GM12878 (cell line): ENCODE measurements around the gene METAP1D. TPM values are rescaled to one million over a fixed set of nuclear protein-coding genes. Genes with fewer than 3 reads are reported as not detected.

Experiments
- BACH1 ChIP-seq: fragments of 450-650 bp; IDR thresholded peaks from 2 replicates; pipeline ENCODE4 v1.6.1; 2017; ENCODE audit warnings: mild to moderate bottlenecking, borderline replicate concordance
- CREB1 ChIP-seq: IDR thresholded peaks from 2 replicates; pipeline ENCODE4 v1.6.1; 2012; ENCODE audit warnings: low read depth, mild to moderate bottlenecking, inconsistent platforms
- ETV6 ChIP-seq, 2 experiments: fragments of 450-650 bp in 1 of 2; IDR thresholded peaks in 1 of 2; conservative IDR thresholded peaks in 1 of 2; 2 replicates each; pipeline ENCODE4 v1.6.1; 2014; ENCODE audit warnings: antibody characterized with exemption in 1 of 2, borderline replicate concordance in 1 of 2, low read depth in 1 of 2, mild to moderate bottlenecking in 1 of 2, moderate library complexity in 1 of 2
- FOXM1 ChIP-seq: IDR thresholded peaks from 2 replicates; pipeline ENCODE4 v1.6.1; 2012; ENCODE audit warnings: low read depth, mild to moderate bottlenecking, inconsistent platforms, low read length, moderate library complexity
- GATAD2B ChIP-seq: fragments of 450-650 bp; conservative IDR thresholded peaks from 2 replicates; pipeline ENCODE4 v1.6.1; 2017; ENCODE audit warnings: low read depth, mild to moderate bottlenecking, moderate library complexity
- HDAC6 ChIP-seq: fragments of 200-600 bp; sonication (generic); IDR thresholded peaks from one replicate; pipeline ENCODE4 v1.8.0; 2017; ENCODE audit warnings: antibody characterized with exemption; ENCODE audit not compliant: unreplicated experiment
- MYC ChIP-seq: IDR thresholded peaks from 2 replicates; pipeline ENCODE4 v1.6.1; 2011; ENCODE audit warnings: mild to moderate bottlenecking, low read length, moderate library complexity, inconsistent platforms; ENCODE audit not compliant: insufficient read depth, insufficient replicate concordance, insufficient read length, severe bottlenecking
- NFXL1 ChIP-seq: fragments of 450-650 bp; IDR thresholded peaks from 2 replicates; pipeline ENCODE4 v1.6.1; 2017; ENCODE audit warnings: antibody characterized with exemption, mild to moderate bottlenecking, borderline replicate concordance
- POLR2A ChIP-seq: IDR thresholded peaks from 2 replicates; pipeline ENCODE4 v1.6.1; 2011; ENCODE audit warnings: low read depth, mild to moderate bottlenecking, low read length
- POLR2AphosphoS5 ChIP-seq: IDR thresholded peaks from 2 replicates; pipeline ENCODE4 v1.6.1; 2011; ENCODE audit warnings: mild to moderate bottlenecking, low read length, inconsistent platforms
- RAD21 ChIP-seq: IDR thresholded peaks from 2 replicates; pipeline ENCODE4 v1.6.1; 2011; ENCODE audit warnings: mild to moderate bottlenecking, low read depth, low read length, moderate library complexity; ENCODE audit not compliant: insufficient read depth
- RBBP5 ChIP-seq: fragments of 200-600 bp; sonication (generic); conservative IDR thresholded peaks from 2 replicates; pipeline ENCODE4 v1.6.1; 2016
- RFX5 ChIP-seq: IDR thresholded peaks from 2 replicates; pipeline ENCODE4 v1.6.1; 2011; ENCODE audit warnings: low read depth, low read length, improper control_type of control experiment
- SREBF2 ChIP-seq: IDR thresholded peaks from 2 replicates; pipeline ENCODE4 v1.6.1; 2012; ENCODE audit warnings: mild to moderate bottlenecking, low read length
- SRF ChIP-seq, 2 experiments: IDR thresholded peaks; 2 replicates each; pipeline ENCODE4 v1.6.1; 2011; ENCODE audit warnings: low read depth in 2 of 2, low read length in 2 of 2, mild to moderate bottlenecking in 1 of 2, moderate library complexity in 1 of 2
- TAF1 ChIP-seq: IDR thresholded peaks from 2 replicates; pipeline ENCODE4 v1.6.1; 2011; ENCODE audit warnings: mild to moderate bottlenecking, low read depth, low read length, borderline replicate concordance
- TBL1XR1 ChIP-seq: IDR thresholded peaks from 2 replicates; pipeline ENCODE4 v1.6.1; 2012; ENCODE audit warnings: low read depth, low read length, improper control_type of control experiment
- WRNIP1 ChIP-seq: IDR thresholded peaks from 2 replicates; pipeline ENCODE4 v1.6.1; 2011; ENCODE audit warnings: low read depth, low read length, improper control_type of control experiment, borderline replicate concordance
- ZNF274 ChIP-seq: IDR thresholded peaks from one replicate; pipeline ENCODE4 v1.8.0; 2011; ENCODE audit not compliant: insufficient read length, insufficient read depth
- polyA plus RNA-seq, 11 experiments: library from polyadenylated mRNA; depleted of rRNA in 4 of 11; unstranded in 6 of 11; stranded (reverse) in 5 of 11; fragments of >200 nt; fragmentation: Nextera tagmentation in 4 of 11; fragmentation: Illumina TruSeq in 1 of 11; extraction: Ambion mirVana in 4 of 11; extraction: Trizol in 1 of 11; gene quantifications; 1 replicate in 1 of 11; 2 replicates in 10 of 11; pipeline versions ENCODE4 v1.2.1 to v1.2.3, GENCODE V29; 2011 to 2016; ENCODE audit warnings: inconsistent platforms in 2 of 11, missing spikeins in 2 of 11, low read depth in 1 of 11
- total RNA-seq, 4 experiments: library from RNA; depleted of rRNA in 3 of 4; stranded (reverse); fragments of >200 nt in 3 of 4; fragmentation: Illumina TruSeq in 1 of 4; extraction: Trizol in 1 of 4; gene quantifications; 2 replicates each; pipeline versions ENCODE4 v1.2.1 to v1.2.3, GENCODE V29; 2013 to 2021
- TF ChIP-seq, protein P1 (sequence below): fragments of 450-650 bp; IDR thresholded peaks from 2 replicates; pipeline ENCODE4 v1.6.1; 2017; ENCODE audit warnings: antibody characterized with exemption, mild to moderate bottlenecking, moderate library complexity
- TF ChIP-seq, protein P2 (sequence below): fragments of 450-650 bp; conservative IDR thresholded peaks from 2 replicates; pipeline ENCODE4 v1.6.1; 2017; ENCODE audit warnings: mild to moderate bottlenecking, moderate library complexity
- TF ChIP-seq, protein P3 (sequence below): IDR thresholded peaks from 2 replicates; pipeline ENCODE4 v1.6.1; 2012; ENCODE audit warnings: low read depth, low read length, improper control_type of control experiment
- TF ChIP-seq, protein P4 (sequence below): IDR thresholded peaks from 2 replicates; pipeline ENCODE4 v1.6.1; 2011; ENCODE audit warnings: low read depth, mild to moderate bottlenecking, low read length, moderate library complexity, borderline replicate concordance; ENCODE audit errors: extremely low read depth

Gene METAP1D
- total and polyA plus RNA-seq, 10 of the 15 experiments (the other 5 are each of a cell fraction or from before 2014, with no cell fraction given): 4.5 to 12.1 (median 7.8) TPM

DNA sequence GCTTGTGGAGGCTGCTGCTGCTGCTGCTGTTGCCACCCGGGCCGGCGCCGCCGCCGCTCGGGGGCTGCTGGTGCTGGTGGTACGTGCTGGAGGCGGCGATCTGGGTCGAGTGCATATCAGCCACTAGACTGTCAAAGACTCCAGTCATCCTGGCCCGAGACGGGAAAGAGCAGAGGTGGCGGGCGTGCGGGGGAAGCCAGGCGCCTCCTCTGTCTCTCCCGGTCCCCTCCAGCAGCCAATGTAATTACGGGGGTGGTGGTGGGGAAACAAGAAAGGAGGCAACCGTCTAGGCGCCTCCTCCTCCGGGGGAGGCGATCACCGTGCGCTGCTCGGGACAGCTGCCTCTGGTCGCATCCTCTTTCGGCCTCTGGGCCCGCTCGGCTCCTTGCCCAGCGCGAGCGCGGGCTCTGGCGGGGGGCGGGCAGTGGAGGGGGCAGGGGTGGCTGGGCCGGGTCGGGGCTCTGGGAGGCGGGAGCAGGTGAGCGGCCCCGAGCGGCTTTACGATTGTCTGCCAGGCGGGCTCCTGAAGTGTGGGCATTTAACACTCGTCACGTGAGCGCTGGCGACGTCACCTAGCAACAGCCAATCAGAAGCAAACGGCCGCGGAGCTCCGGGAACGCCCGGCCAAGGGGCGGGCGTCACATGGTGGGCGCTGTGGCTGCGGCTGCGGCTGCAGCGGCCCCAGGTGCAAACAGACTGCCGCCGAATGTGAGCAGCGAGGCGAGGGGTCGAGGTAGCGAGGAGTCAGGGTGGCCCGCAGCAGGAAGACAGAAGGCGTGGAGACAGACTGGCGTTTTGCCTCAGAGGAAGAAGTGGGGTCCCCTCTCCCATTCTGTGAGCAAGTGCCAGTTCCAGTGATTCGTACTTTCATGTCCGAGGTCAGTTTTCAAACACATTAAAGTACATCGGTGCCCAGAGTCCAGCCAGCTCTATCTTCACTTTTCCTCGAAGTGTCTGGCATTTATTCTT is 102.9 kb downstream of the METAP1D start, which contains the start of gene DLX2 (continued):
- no peak for TF ChIP-seq MYC
- no peak for TF ChIP-seq POLR2AphosphoS5
- TF ChIP-seq RAD21: no peak
- TF ChIP-seq TAF1: no peak
- TF ChIP-seq WRNIP1: no peak
- peak; percentile 75 for TF ChIP-seq CREB1
- no peak for TF ChIP-seq NFXL1
- TF ChIP-seq RFX5: 0 out of 2 replicates have a peak, but pooled peaks have one; percentile 39
- TF ChIP-seq SRF (IDR thresholded peaks at IDR 0.05; ENCODE audit: low read depth in 2 of 2, low read length in 2 of 2): no peak
- TF ChIP-seq SREBF2: no peak
- TF ChIP-seq GATAD2B: 0 out of 2 replicates have a peak, but pooled peaks have one; percentile 49
- TF ChIP-seq, protein P1, sequence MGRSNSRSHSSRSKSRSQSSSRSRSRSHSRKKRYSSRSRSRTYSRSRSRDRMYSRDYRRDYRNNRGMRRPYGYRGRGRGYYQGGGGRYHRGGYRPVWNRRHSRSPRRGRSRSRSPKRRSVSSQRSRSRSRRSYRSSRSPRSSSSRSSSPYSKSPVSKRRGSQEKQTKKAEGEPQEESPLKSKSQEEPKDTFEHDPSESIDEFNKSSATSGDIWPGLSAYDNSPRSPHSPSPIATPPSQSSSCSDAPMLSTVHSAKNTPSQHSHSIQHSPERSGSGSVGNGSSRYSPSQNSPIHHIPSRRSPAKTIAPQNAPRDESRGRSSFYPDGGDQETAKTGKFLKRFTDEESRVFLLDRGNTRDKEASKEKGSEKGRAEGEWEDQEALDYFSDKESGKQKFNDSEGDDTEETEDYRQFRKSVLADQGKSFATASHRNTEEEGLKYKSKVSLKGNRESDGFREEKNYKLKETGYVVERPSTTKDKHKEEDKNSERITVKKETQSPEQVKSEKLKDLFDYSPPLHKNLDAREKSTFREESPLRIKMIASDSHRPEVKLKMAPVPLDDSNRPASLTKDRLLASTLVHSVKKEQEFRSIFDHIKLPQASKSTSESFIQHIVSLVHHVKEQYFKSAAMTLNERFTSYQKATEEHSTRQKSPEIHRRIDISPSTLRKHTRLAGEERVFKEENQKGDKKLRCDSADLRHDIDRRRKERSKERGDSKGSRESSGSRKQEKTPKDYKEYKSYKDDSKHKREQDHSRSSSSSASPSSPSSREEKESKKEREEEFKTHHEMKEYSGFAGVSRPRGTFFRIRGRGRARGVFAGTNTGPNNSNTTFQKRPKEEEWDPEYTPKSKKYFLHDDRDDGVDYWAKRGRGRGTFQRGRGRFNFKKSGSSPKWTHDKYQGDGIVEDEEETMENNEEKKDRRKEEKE: no peak
- TF ChIP-seq, protein P2, sequence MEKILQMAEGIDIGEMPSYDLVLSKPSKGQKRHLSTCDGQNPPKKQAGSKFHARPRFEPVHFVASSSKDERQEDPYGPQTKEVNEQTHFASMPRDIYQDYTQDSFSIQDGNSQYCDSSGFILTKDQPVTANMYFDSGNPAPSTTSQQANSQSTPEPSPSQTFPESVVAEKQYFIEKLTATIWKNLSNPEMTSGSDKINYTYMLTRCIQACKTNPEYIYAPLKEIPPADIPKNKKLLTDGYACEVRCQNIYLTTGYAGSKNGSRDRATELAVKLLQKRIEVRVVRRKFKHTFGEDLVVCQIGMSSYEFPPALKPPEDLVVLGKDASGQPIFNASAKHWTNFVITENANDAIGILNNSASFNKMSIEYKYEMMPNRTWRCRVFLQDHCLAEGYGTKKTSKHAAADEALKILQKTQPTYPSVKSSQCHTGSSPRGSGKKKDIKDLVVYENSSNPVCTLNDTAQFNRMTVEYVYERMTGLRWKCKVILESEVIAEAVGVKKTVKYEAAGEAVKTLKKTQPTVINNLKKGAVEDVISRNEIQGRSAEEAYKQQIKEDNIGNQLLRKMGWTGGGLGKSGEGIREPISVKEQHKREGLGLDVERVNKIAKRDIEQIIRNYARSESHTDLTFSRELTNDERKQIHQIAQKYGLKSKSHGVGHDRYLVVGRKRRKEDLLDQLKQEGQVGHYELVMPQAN: no peak; the same call in 1 of the 2 replicates
- TF ChIP-seq POLR2A: peak; percentile 47; the same call in 1 of the 2 replicates
- no peak for TF ChIP-seq ZNF274
- TF ChIP-seq, protein P3, sequence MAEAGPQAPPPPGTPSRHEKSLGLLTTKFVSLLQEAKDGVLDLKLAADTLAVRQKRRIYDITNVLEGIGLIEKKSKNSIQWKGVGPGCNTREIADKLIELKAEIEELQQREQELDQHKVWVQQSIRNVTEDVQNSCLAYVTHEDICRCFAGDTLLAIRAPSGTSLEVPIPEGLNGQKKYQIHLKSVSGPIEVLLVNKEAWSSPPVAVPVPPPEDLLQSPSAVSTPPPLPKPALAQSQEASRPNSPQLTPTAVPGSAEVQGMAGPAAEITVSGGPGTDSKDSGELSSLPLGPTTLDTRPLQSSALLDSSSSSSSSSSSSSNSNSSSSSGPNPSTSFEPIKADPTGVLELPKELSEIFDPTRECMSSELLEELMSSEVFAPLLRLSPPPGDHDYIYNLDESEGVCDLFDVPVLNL: no peak
- TF ChIP-seq BACH1: no peak; the same call in 1 of the 2 replicates
- TF ChIP-seq ETV6 (conservative IDR thresholded peaks at IDR 0.05 in 1 of 2, IDR thresholded peaks at IDR 0.05 in 1 of 2; ENCODE audit: borderline replicate concordance in 1 of 2, low read depth in 1 of 2): no peak
- no peak for TF ChIP-seq RBBP5
- TF ChIP-seq HDAC6: no peak
- TF ChIP-seq TBL1XR1: 0 out of 2 replicates have a peak, but pooled peaks have one; percentile 33
- TF ChIP-seq, protein P4, sequence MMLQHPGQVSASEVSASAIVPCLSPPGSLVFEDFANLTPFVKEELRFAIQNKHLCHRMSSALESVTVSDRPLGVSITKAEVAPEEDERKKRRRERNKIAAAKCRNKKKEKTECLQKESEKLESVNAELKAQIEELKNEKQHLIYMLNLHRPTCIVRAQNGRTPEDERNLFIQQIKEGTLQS: peak; percentile 74; the same call in 1 of the 2 replicates
- TF ChIP-seq FOXM1: no peak
